GM06990 (cell line): Measurements from ENCODE around the gene PPTC7.
"Not testable (repeated sequence)": the region's sequence is repeated elsewhere in the genome, so short reads cannot be mapped to it uniquely, and the experiment has no call there.

Source experiments
- DNase-seq: peaks from one replicate; pipeline ENCODE4 v3.0.0-alpha.2; 2011; ENCODE audit not compliant: insufficient read length; ENCODE audit errors: extremely low read depth
- H3K27me3 ChIP-seq: replicated peaks from 2 replicates; pipeline ENCODE4 v1.6.0; 2011; ENCODE audit warnings: low read length; ENCODE audit not compliant: control insufficient read depth, insufficient read depth
- H3K36me3 ChIP-seq: 2 replicates; pipeline ENCODE4 v1.5.1; 2011; ENCODE audit warnings: low read length; ENCODE audit not compliant: control insufficient read depth, insufficient read depth
- H3K4me3 ChIP-seq: replicated peaks from 2 replicates; pipeline ENCODE4 v1.5.1; 2011; ENCODE audit warnings: low read depth, mild to moderate bottlenecking, control low read depth, low read length
- CTCF ChIP-seq: IDR thresholded peaks from 2 replicates; pipeline ENCODE4 v1.5.1; 2011; ENCODE audit warnings: low read length, control low read depth, mild to moderate bottlenecking, inconsistent platforms; ENCODE audit not compliant: insufficient read depth, poor library complexity, severe bottlenecking

PPTC7 gene

DNA sequence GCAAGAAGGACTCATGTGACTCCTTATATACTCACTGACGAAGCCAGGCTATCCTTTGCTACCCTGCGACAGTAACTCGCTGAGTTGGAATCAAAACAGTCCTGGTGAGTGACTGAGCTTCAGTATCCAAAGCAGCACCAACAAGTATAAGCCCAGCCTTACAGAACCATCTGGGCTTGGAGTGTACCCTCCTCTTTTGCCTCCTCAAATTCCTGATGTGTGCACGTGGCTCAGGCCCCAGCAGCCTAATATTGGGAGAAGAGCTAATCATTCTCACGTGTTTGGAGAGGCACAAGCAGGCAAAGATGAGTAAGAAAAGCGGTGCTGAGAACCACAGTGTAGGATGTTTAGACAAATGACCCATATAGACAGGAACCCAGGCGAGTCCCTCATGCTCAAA lies 34.4 kb downstream of the PPTC7 start:
- Histone ChIP-seq H3K4me3 (no peak overlapping the region), H3K27me3 (no peaks in the 10 kb centered on the region), H3K36me3 (peaks cover 6% of the 10 kb centered on the region)
- DNase-seq = no peak
- no peak for TF ChIP-seq CTCF

DNA sequence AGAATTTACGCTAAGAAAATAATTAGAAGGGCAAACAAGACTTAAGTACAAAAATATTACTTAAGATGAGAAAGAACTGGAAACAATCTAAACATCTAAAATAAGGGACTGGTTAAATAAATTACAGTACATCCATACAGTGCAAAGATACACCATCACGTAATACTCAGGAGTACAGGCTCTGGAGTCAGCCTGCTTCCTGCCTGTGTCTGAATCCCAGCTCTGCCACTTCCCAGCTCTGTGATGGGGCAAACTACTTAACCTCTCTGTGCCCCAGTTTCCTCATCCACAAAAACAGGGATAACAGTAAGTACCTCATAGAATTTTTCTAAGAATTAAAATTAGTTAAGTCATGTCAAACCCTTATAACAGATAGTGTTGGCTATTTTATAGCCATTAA lies 36.0 kb downstream of the PPTC7 start:
- TF ChIP-seq CTCF = no peak
- no peak for DNase-seq
- Histone ChIP-seq H3K36me3 (peaks cover 7% of the 10 kb centered on the region), H3K4me3 (no peak overlapping the region), H3K27me3 (no peaks in the 10 kb centered on the region)

DNA sequence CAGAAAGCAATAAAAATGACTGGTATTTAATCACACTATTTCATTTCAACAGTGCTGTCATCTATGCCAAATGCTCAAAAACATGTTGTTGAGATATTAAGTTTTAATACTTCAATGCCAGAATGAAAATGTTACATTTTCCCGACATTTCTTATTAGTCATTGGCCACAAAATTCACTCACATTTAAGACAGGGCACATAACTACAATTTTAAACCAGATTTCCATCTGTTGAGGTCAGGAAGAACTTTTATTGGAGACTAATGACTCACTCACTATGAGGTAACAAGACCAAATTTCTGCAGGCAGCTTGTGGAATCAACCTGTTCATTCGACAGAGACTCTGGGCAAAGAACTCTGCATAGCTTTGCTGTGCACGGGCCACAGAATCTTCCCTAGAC lies 36.8 kb downstream of the PPTC7 start:
- Histone ChIP-seq H3K36me3 (peaks cover 7% of the 10 kb centered on the region), H3K4me3 (no peak overlapping the region), H3K27me3 (no peaks in the 10 kb centered on the region)
- TF ChIP-seq CTCF = no peak
- DNase-seq = no peak

DNA sequence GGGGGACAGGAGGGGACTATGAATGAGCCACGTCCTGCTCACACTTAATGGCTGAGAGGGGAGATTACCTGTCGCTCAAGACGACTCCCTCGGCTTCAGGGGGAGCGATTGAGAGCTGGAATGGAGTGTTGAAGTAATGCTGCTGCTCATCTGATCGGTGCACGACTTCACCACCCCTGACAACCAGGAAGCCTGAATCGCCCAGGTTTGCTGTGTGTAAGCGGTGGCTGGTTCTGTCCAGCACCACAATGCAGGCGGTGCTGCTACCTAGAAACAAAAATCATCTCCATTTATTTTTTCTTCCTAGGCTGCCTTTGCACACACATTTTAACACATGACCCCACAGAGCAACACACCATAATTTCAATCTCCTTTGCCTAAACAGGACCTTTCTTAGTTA lies 37.3 kb downstream of the PPTC7 start:
- Histone ChIP-seq H3K27me3 (no peaks in the 10 kb centered on the region), H3K36me3 (peaks cover 7% of the 10 kb centered on the region), H3K4me3 (no peak overlapping the region)
- DNase-seq = no peak
- TF ChIP-seq CTCF = no peak

- not testable (repeated sequence) for DNase-seq, H3K36me3 ChIP-seq, H3K27me3 ChIP-seq, H3K4me3 ChIP-seq
Measured at GRCh38 chr12:110545259-110545658, 37.9 kb downstream of the PPTC7 start.

GRCh38 chr12:110543965-110544364 lies 39.2 kb downstream of the PPTC7 start:
- DNase-seq = no peak
- peaks cover 7% of the 10 kb centered on the region for H3K36me3 ChIP-seq
- no peaks in the 10 kb centered on the region for H3K27me3 ChIP-seq
- H3K4me3 ChIP-seq = no peak overlapping the region
- TF ChIP-seq CTCF = no peak
